ENCODE measurements around the gene SYTL3. TPM values are rescaled to one million over a fixed set of nuclear protein-coding genes. Genes with fewer than 3 reads are reported as not detected.

The SYTL3 gene
- total and polyA plus RNA-seq, 2 experiments from 2014 or later: 0.07 TPM; not detected in 1

- Histone ChIP-seq H3K27ac (ENCODE audit: low read depth) (no peak overlapping the region), H2AFZ (no peak overlapping the region), H3K4me2 (no peak overlapping the region), H3F3A (replicated peaks; ENCODE audit: low read depth) (no peaks in the 10 kb centered on the region), H3K4me3 (no peak overlapping the region), H4K20me1 (replicated peaks; ENCODE audit: insufficient read depth) (no peaks in the 10 kb centered on the region), H3K4me1 (ENCODE audit: insufficient read depth) (no peaks in the 10 kb centered on the region), H3K27me3 (ENCODE audit: insufficient read depth) (no peaks in the 10 kb centered on the region), H3K9me2 (ENCODE audit: insufficient read depth) (no peaks in the 10 kb centered on the region), H3K79me2 (replicated peaks; ENCODE audit: insufficient read depth) (no peaks in the 10 kb centered on the region), H3K36me3 (ENCODE audit: insufficient read depth) (peaks cover 8% of the 10 kb centered on the region; the same call in 1 of the 2 replicates)
- Mint-ChIP-seq H3K36me3 (ENCODE audit: low read depth) (peaks cover 6% of the 10 kb centered on the region; the same call in 2 of the 3 replicates), H3K4me1 (no peaks in the 10 kb centered on the region), H3K27ac (no peak overlapping the region), H3K4me3 (no peak overlapping the region), H3K9me3 (peaks cover 12% of the 10 kb centered on the region), H3K27me3 (ENCODE audit: insufficient read depth, low read depth, poor library complexity) (peaks cover 6% of the 10 kb centered on the region)
- DNase-seq (ENCODE audit: low spot score): no peak
- TF ChIP-seq STAT1 (IDR thresholded peaks at IDR 0.05; ENCODE audit: unreplicated experiment): no peak
- no peak for TF ChIP-seq ETS1 (IDR thresholded peaks at IDR 0.05)
- TF ChIP-seq CTCF (conservative IDR thresholded peaks at IDR 0.05; ENCODE audit: low read depth in 2 of 2): no peak
- TF ChIP-seq EZH2 (IDR thresholded peaks at IDR 0.05; ENCODE audit: low read depth, unreplicated experiment): no peak
- TF ChIP-seq REST (IDR thresholded peaks at IDR 0.05; ENCODE audit: unreplicated experiment): no peak
- TF ChIP-seq EZH2phosphoT487 (IDR thresholded peaks at IDR 0.05; ENCODE audit: unreplicated experiment): no peak
- no peak for TF ChIP-seq ZNF114 (CRISPR knock-in tag; IDR thresholded peaks at IDR 0.05)
- no peak for TF ChIP-seq CREB1 (CRISPR knock-in tag; IDR thresholded peaks at IDR 0.05; ENCODE audit: low read depth)
- TF ChIP-seq POLR2AphosphoS5 (IDR thresholded peaks at IDR 0.05; ENCODE audit: low read depth): no peak
- no peak for TF ChIP-seq ZNF462 (CRISPR knock-in tag; IDR thresholded peaks at IDR 0.05)
- TF ChIP-seq ZNF331 (CRISPR knock-in tag; IDR thresholded peaks at IDR 0.05; ENCODE audit: low read depth): no peak
- no peak for TF ChIP-seq NANOG (IDR thresholded peaks at IDR 0.05; ENCODE audit: borderline replicate concordance)
- no peak for TF ChIP-seq JUNB (IDR thresholded peaks at IDR 0.05; ENCODE audit: unreplicated experiment)
- ATAC-seq: no peak
These were observed 89.8 kb downstream of the SYTL3 start for GRCh38 chr6:158739673-158740072.
